Gastroesophageal sphincter (tissue), 4 donors: Measurements from ENCODE around the gene HECW1. TPM values are rescaled to one million over a fixed set of nuclear protein-coding genes. Genes with fewer than 3 reads are reported as not detected.
"Not testable (repeated sequence)": the region's sequence is repeated elsewhere in the genome, so short reads cannot be mapped to it uniquely, and the experiment has no call there.

Experiments used
- ATAC-seq: fragments of 150-250 bp; one replicate; pipeline ENCODE4 v1.9.1; 2016; ENCODE audit warnings: mild to moderate bottlenecking, moderate library complexity
- H3K27ac ChIP-seq, 4 donors: fragments of 200-600 bp; sonication (generic) in 3 of 4; 1 replicate in 3 of 4; 2 replicates in 1 of 4; pipeline ENCODE4 v1.5.1; 2016 to 2019
- H3K27me3 ChIP-seq: fragments of 200-600 bp; sonication (generic); one replicate; pipeline ENCODE4 v1.5.1; 2019
- H3K36me3 ChIP-seq, 2 donors: fragments of 200-600 bp; sonication (generic); one replicate each; pipeline ENCODE4 v1.5.1; 2019; ENCODE audit warnings: control low read depth in 1 of 2
- H3K4me1 ChIP-seq, 3 donors: fragments of 200-600 bp; sonication (generic); 1 replicate in 2 of 3; 2 replicates in 1 of 3; pipeline ENCODE4 v1.5.1; 2016 to 2019; ENCODE audit warnings: control low read depth in 2 of 3
- H3K4me3 ChIP-seq, 2 donors: fragments of 200-600 bp; sonication (generic); one replicate each; pipeline ENCODE4 v1.5.1; 2019; ENCODE audit warnings: mild to moderate bottlenecking in 1 of 2, moderate library complexity in 1 of 2
- H3K9me3 ChIP-seq, 3 donors: fragments of 200-600 bp; sonication (generic); one replicate each; pipeline ENCODE4 v1.5.1; 2017 to 2019; ENCODE audit warnings: control low read depth in 2 of 3
- EP300 ChIP-seq: sonication (generic); formaldehyde crosslinking; IDR thresholded peaks from one replicate; pipeline ENCODE4 v1.6.1; 2017; ENCODE audit warnings: antibody characterized with exemption, mild to moderate bottlenecking
- POLR2A ChIP-seq, 2 donors: fragments of 450-650 bp; IDR thresholded peaks; one replicate each; pipeline ENCODE4 v1.6.1; 2017; ENCODE audit warnings: antibody characterized with exemption in 2 of 2, mild to moderate bottlenecking in 2 of 2, moderate library complexity in 1 of 2
- POLR2AphosphoS5 ChIP-seq: sonication (generic); formaldehyde crosslinking; IDR thresholded peaks from one replicate; pipeline ENCODE4 v1.6.1; 2017; ENCODE audit warnings: antibody characterized with exemption
- WGBS, 2 donors: methylation state at CpG; one replicate each; pipeline ENCODE4 v1.1.5; 2018; ENCODE audit warnings: low coverage in 1 of 2; 5-methylcytosine and 5-hydroxymethylcytosine counted together
- total RNA-seq, 4 donors: library from RNA; depleted of rRNA; stranded (reverse); fragments of >200 nt; gene quantifications; one replicate each; pipeline ENCODE4 v1.1.0, GENCODE V29; 2016
- TF ChIP-seq, protein P1 (sequence below), 4 experiments: fragments of 200-600 bp in 2 of 4; fragments of 450-650 bp in 2 of 4; sonication (generic) in 1 of 4; IDR thresholded peaks; one replicate each; pipeline ENCODE4 v1.5.1; 2017 to 2019; ENCODE audit warnings: antibody characterized with exemption in 4 of 4, mild to moderate bottlenecking in 2 of 4, moderate library complexity in 2 of 4

HECW1 gene
- total RNA-seq, 4 donors from 2014 or later = 0.04 to 0.31 (median 0.13) TPM; not detected in 1

DNA sequence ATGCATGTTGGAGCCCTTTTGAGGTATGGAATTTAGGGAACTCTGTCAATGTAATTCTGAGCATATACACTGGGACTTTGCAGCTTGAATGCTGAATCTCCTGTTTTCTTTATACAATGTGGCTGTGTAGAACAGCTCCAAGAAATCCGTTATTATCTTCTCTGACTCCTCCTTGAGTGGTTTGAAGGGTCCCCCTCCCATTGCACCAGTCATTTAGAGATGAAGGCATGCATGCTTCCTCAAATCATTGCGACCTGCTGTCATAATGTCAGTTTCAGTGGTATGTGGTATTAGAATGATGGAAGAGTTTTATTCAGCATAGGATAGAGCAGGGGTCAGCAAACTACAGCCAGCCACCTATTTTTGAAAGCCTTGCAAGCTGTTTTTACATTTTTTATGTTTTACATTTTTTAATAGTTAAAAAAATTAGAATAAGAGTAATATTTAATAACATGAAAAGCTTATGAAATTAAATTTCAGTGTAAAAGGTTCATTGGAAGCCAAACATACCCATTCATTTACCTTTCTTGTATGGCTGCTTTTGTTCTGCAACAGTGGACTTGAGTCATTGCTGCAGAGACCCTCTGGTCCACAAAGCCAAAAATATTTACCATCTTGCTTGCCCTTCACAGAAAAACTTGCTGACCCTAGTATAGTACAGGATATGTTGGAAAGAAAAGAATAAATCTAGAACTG is 478.6 kb downstream of the HECW1 start:
- Histone ChIP-seq H3K9me3 (no peaks in the 10 kb centered on the region), H3K4me3 (no peak overlapping the region), H3K36me3 (no peaks in the 10 kb centered on the region), H3K27ac (no peak overlapping the region), H3K27me3 (no peaks in the 10 kb centered on the region), H3K4me1 (peaks cover 0 to 7% (median 4%) of the 10 kb centered on the region in 3 donors)
- TF ChIP-seq POLR2A (IDR thresholded peaks at IDR 0.05) (no peak), EP300 (no peak), POLR2AphosphoS5 (no peak)
- TF ChIP-seq, protein P1, sequence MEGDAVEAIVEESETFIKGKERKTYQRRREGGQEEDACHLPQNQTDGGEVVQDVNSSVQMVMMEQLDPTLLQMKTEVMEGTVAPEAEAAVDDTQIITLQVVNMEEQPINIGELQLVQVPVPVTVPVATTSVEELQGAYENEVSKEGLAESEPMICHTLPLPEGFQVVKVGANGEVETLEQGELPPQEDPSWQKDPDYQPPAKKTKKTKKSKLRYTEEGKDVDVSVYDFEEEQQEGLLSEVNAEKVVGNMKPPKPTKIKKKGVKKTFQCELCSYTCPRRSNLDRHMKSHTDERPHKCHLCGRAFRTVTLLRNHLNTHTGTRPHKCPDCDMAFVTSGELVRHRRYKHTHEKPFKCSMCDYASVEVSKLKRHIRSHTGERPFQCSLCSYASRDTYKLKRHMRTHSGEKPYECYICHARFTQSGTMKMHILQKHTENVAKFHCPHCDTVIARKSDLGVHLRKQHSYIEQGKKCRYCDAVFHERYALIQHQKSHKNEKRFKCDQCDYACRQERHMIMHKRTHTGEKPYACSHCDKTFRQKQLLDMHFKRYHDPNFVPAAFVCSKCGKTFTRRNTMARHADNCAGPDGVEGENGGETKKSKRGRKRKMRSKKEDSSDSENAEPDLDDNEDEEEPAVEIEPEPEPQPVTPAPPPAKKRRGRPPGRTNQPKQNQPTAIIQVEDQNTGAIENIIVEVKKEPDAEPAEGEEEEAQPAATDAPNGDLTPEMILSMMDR (IDR thresholded peaks at IDR 0.05) = no peak
- WGBS, 2 donors = 80 to 86% methylated on average over 2 of the region's 2 CpGs
- ATAC-seq = no peak

DNA sequence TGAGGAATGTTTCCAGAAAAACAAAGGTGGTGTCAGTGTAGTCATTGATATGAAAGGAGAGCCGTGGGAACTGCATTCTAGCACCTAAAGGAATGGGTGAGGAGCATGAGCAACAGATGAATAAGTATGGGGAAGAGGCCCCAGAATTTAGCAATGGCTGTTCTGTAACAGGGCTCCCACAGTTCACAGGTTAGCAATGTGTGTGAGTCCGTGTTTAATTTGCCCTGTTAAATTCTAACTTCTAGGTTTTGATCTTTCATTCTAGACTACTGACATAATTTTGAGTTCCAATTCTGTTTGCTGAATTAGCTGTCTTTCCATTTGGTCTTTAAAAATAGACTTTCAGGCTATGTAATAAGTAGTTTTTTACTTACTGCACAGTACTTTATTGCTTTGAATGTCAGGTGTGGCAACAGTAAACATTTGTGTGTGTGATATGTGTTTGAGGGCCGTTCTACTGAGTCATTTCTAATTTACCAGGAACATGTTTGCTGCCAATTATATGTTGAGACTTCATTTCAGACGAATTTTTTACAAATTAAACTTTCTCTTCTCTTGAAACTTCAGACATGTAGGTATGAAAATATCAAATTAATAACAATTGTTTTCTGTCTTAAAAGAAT is 479.2 kb downstream of the HECW1 start:
- no peak overlapping the region for H3K4me3 ChIP-seq
- H3K4me1 ChIP-seq = peaks cover 0 to under 1% (median 0%) of the 10 kb centered on the region in 3 donors
- TF ChIP-seq EP300 (no peak), POLR2A (IDR thresholded peaks at IDR 0.05) (no peak), POLR2AphosphoS5 (no peak)
- TF ChIP-seq, protein P1 (IDR thresholded peaks at IDR 0.05) = no peak
- no peaks in the 10 kb centered on the region for H3K9me3 ChIP-seq
- H3K27ac ChIP-seq = no peak overlapping the region
- 73 to 84% methylated on average over 4 of the region's 4 CpGs for whole genome bisulfite sequencing, 2 donors
- peaks cover 0 to 4% of the 10 kb centered on the region in 2 donors for H3K36me3 ChIP-seq
- ATAC-seq = no peak
- no peaks in the 10 kb centered on the region for H3K27me3 ChIP-seq

DNA sequence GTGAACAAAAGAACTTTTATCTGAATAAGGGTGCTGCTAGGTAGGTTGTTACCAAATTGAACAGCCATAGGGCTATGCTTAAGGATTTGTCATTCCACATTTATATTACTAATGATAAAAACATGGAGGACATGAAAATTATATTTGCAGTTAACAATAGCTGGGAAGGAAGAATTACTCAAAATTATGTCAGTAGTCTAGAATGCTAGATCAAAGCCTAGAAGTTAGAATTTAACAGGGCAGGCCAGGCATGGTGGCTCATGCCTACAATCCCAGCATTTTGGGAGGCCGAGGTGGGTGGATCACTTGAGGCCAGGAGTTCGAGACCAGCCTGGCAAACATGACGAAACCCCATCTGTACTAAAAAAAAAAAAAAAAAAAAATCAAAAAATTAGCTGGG is 479.9 kb downstream of the HECW1 start:
- Histone ChIP-seq H3K4me3 (no peak overlapping the region), H3K27ac (no peak overlapping the region), H3K27me3 (no peaks in the 10 kb centered on the region), H3K9me3 (no peaks in the 10 kb centered on the region), H3K4me1 (no peaks in the 10 kb centered on the region), H3K36me3 (peaks cover 0 to 9% of the 10 kb centered on the region in 2 donors)
- ATAC-seq = no peak
- WGBS, 2 donors = 100% methylated on average over 2 of the region's 3 CpGs; no CpG with 5 or more reads in 1 of the 2 donors
- no peak for TF ChIP-seq EP300
- TF ChIP-seq, protein P1 (IDR thresholded peaks at IDR 0.05) = no peak
- TF ChIP-seq POLR2A (IDR thresholded peaks at IDR 0.05) = no peak
- no peak for TF ChIP-seq POLR2AphosphoS5

DNA sequence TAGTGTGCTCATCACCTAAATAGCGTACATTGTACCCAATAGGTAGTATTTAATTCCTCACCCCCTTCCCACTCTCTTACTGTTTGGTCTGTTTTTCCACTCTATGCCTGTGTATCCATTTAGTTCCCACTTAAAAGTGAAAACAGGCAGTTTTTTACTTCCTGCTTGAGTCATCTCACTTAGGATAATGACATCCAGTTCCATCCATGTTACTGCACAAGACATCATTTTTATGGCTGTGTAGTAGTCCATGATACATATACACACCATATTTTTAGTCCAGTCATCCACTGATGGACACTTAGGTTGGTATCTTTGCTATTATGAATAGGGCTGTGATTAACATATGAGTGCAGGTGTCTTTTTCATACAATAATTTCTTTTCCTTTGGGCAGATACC is 480.6 kb downstream of the HECW1 start:
- no peak for TF ChIP-seq POLR2AphosphoS5
- no peak for TF ChIP-seq EP300
- ATAC-seq = no peak
- Histone ChIP-seq H3K9me3 (no peaks in the 10 kb centered on the region), H3K36me3 (peaks cover 0 to 15% of the 10 kb centered on the region in 2 donors), H3K27me3 (no peaks in the 10 kb centered on the region), H3K4me3 (no peak overlapping the region), H3K27ac (no peak overlapping the region), H3K4me1 (no peaks in the 10 kb centered on the region)
- 100% methylated on average over 1 of the region's 1 CpG for WGBS, 2 donors

DNA sequence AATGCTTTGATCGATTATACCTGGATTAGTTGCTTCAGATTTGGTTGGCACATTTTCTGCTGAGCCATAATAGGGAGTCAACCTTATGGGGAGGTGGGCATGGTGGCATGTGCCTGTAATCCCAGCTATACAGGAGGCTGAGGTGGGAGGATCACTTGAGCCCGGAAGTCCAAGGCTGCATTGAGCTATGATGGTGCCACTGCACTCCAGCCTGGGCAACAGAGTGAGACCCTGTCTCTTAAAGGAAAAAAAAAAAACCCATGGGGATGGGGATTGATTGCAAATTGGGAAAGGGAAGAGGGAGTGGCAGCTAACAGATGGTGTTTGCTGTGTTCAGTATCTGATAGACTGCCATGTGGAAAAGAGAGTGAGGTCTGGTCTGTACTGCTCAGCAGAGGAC is 481.6 kb downstream of the HECW1 start:
- ATAC-seq = no peak
- Histone ChIP-seq H3K9me3 (no peaks in the 10 kb centered on the region), H3K36me3 (peaks cover 0 to 23% of the 10 kb centered on the region in 2 donors), H3K4me1 (no peaks in the 10 kb centered on the region), H3K4me3 (no peak overlapping the region), H3K27me3 (no peaks in the 10 kb centered on the region), H3K27ac (no peak overlapping the region)
- WGBS, 2 donors = 89% methylated on average over 2 of the region's 2 CpGs; no CpG with 5 or more reads in 1 of the 2 donors
- TF ChIP-seq, protein P1 (IDR thresholded peaks at IDR 0.05) = no peak
- no peak for TF ChIP-seq POLR2AphosphoS5
- TF ChIP-seq EP300 = no peak
- TF ChIP-seq POLR2A (IDR thresholded peaks at IDR 0.05) = no peak

DNA sequence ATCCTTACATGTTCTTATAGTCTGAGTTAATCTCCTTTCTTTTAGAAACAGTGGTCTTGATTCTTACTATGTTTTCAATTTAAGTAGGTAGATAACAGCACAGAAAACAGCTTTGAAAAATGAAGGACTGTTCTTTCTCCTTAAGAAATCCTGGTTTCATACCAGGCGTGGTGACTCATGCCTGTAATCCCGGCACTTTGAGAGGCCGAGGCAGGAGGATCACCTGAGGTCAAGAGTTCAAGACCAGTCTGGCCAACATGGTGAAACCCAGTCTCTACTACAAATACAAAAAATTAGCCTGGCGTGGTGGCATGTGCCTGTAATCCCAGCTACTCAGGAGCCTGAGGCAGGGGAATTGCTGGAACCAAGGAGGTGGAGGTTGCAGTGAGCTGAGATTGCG is 484.0 kb downstream of the HECW1 start:
- H3K4me1 ChIP-seq, ATAC-seq, H3K4me3 ChIP-seq, H3K27ac ChIP-seq, H3K9me3 ChIP-seq, H3K27me3 ChIP-seq: not testable (repeated sequence)
- 57 to 100% methylated on average over 2 to 4 of the region's 5 CpGs for WGBS, 2 donors
- H3K36me3 ChIP-seq = peaks cover 0 to 33% of the 10 kb centered on the region in 2 donors
